HepG2 (cell line): ENCODE results near the gene NDUFB11. TPM values are rescaled to one million over a fixed set of nuclear protein-coding genes. Genes with fewer than 3 reads are reported as not detected.
A peak's percentile ranks its signal among the peaks of the same experiment; 100 is the strongest.

Experiments
- ATF7-NPFF ChIP-seq: sonication (generic); formaldehyde crosslinking; IDR thresholded peaks from 2 replicates; pipeline ENCODE4 v1.8.1; 2023; ENCODE audit warnings: mild to moderate bottlenecking, low read depth, missing genetic modification reagents, moderate library complexity
- ELF3 ChIP-seq: IDR thresholded peaks from 2 replicates; pipeline ENCODE4 v1.6.1; 2016; ENCODE audit warnings: missing genetic modification reagents, missing compliant biosample characterization
- ELF4 ChIP-seq: sonication (generic); formaldehyde crosslinking; IDR thresholded peaks from 2 replicates; pipeline ENCODE4 v1.5.0; 2020; ENCODE audit warnings: missing genetic modification reagents, mild to moderate bottlenecking, moderate library complexity, borderline replicate concordance
- HOXA5 ChIP-seq: sonication (generic); formaldehyde crosslinking; IDR thresholded peaks from 2 replicates; pipeline ENCODE4 v1.4.0; 2020; ENCODE audit warnings: missing genetic modification reagents
- KLF11 ChIP-seq: IDR thresholded peaks from 2 replicates; pipeline ENCODE4 v1.6.1; 2016; ENCODE audit warnings: missing compliant biosample characterization
- MXD4 ChIP-seq: IDR thresholded peaks from 2 replicates; pipeline ENCODE4 v1.6.1; 2016; ENCODE audit warnings: mild to moderate bottlenecking, missing biosample characterization, missing genetic modification reagents
- REL ChIP-seq: sonication (generic); formaldehyde crosslinking; conservative IDR thresholded peaks from 2 replicates; pipeline ENCODE4 v1.8.0; 2022; ENCODE audit warnings: mild to moderate bottlenecking, missing genetic modification reagents, moderate library complexity
- SALL2 ChIP-seq: sonication (generic); formaldehyde crosslinking; IDR thresholded peaks from 2 replicates; pipeline ENCODE4 v1.8.1; 2023; ENCODE audit warnings: mild to moderate bottlenecking, missing genetic modification reagents, inconsistent platforms
- SP2 ChIP-seq: sonication (generic); formaldehyde crosslinking; IDR thresholded peaks from 2 replicates; pipeline ENCODE4 v1.5.1; 2020; ENCODE audit warnings: mild to moderate bottlenecking, missing genetic modification reagents
- ZBTB7B ChIP-seq: sonication (generic); formaldehyde crosslinking; IDR thresholded peaks from 2 replicates; pipeline ENCODE4 v1.4.0; 2020; ENCODE audit warnings: missing genetic modification reagents
- ZNF335 ChIP-seq: sonication (generic); formaldehyde crosslinking; IDR thresholded peaks from 2 replicates; pipeline ENCODE4 v1.4.0; 2020; ENCODE audit warnings: missing genetic modification reagents
- ZNF747 ChIP-seq: sonication (generic); formaldehyde crosslinking; IDR thresholded peaks from 2 replicates; pipeline ENCODE4 v1.8.1; 2023; ENCODE audit warnings: missing genetic modification reagents, mild to moderate bottlenecking, borderline replicate concordance
- ZSCAN29 ChIP-seq: sonication (generic); formaldehyde crosslinking; conservative IDR thresholded peaks from 2 replicates; pipeline ENCODE4 v1.4.0; 2020; ENCODE audit warnings: mild to moderate bottlenecking, missing genetic modification reagents
- polyA plus RNA-seq, 8 experiments: library from polyadenylated mRNA; depleted of rRNA in 3 of 8; stranded (reverse) in 7 of 8; unstranded in 1 of 8; fragments of >200 nt; fragmentation: Illumina TruSeq in 4 of 8; extraction: Trizol in 4 of 8; gene quantifications; 2 replicates each; pipeline versions ENCODE4 v1.2.1 to v1.2.3, GENCODE V29; 2011 to 2016; ENCODE audit warnings: low read depth in 4 of 8, missing spikeins in 1 of 8, mixed read lengths in 1 of 8; ENCODE audit not compliant: insufficient read depth in 1 of 8
- total RNA-seq, 5 experiments: library from RNA; depleted of rRNA; stranded (reverse); fragments of >200 nt; fragmentation: Illumina TruSeq; extraction: Trizol; gene quantifications; 2 replicates each; pipeline ENCODE4 v1.2.3, GENCODE V29; 2016; ENCODE audit warnings: low read depth in 1 of 5
- TF ChIP-seq, protein P1 (sequence below): sonication (generic); formaldehyde crosslinking; IDR thresholded peaks from 2 replicates; pipeline ENCODE4 v1.4.0; 2020; ENCODE audit warnings: missing genetic modification reagents
- TF ChIP-seq, protein P2 (sequence below): sonication (generic); formaldehyde crosslinking; IDR thresholded peaks from one replicate; pipeline ENCODE4 v1.5.1; 2020; ENCODE audit warnings: mild to moderate bottlenecking, missing genetic modification reagents; ENCODE audit errors: not compliant biosample characterization
- TF ChIP-seq, protein P3 (sequence below): sonication (generic); formaldehyde crosslinking; IDR thresholded peaks from 2 replicates; pipeline ENCODE4 v1.8.1; 2023; ENCODE audit warnings: mild to moderate bottlenecking, missing genetic modification reagents

NDUFB11 gene
- total and polyA plus RNA-seq, 2 of the 13 experiments (the other 11 are each of a cell fraction or from before 2014, with no cell fraction given), result 46.6 to 100 TPM

DNA sequence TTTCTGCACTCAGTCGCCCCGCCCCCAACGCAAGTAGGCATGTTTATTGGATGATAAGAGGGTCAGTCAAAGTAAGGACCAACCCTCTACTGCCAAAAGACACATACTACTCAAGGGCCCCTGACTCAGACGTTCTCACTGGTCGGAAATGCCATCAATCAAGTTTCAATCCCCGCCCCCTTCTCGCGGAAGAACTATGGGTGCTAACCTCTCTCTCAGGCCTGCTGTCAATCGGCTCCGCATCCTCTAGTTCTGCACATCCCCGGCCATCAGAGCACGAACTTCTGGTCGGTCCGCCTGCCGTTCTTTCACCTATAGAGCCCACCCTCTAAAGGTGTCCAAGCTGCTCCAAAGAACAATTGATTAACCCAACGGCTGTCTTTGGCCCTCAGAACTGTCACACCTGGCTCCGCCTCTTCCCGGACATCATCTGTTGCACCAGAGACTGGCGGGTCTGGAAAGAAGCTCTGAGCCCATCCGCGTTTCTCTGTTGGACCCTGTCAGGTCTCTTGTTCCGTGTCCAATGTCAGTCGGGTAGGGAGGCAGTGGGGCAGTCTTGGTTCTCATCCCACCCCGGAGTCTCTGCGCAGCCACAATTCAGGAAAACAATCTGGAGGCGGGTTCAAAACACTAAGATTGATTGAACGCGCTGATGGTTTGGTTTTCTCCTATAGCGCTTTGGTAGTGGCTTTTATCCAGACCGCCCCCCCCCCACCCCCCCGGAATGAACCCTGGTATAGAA is 15.2 kb downstream of the NDUFB11 start (continued):
- TF ChIP-seq, protein P1, sequence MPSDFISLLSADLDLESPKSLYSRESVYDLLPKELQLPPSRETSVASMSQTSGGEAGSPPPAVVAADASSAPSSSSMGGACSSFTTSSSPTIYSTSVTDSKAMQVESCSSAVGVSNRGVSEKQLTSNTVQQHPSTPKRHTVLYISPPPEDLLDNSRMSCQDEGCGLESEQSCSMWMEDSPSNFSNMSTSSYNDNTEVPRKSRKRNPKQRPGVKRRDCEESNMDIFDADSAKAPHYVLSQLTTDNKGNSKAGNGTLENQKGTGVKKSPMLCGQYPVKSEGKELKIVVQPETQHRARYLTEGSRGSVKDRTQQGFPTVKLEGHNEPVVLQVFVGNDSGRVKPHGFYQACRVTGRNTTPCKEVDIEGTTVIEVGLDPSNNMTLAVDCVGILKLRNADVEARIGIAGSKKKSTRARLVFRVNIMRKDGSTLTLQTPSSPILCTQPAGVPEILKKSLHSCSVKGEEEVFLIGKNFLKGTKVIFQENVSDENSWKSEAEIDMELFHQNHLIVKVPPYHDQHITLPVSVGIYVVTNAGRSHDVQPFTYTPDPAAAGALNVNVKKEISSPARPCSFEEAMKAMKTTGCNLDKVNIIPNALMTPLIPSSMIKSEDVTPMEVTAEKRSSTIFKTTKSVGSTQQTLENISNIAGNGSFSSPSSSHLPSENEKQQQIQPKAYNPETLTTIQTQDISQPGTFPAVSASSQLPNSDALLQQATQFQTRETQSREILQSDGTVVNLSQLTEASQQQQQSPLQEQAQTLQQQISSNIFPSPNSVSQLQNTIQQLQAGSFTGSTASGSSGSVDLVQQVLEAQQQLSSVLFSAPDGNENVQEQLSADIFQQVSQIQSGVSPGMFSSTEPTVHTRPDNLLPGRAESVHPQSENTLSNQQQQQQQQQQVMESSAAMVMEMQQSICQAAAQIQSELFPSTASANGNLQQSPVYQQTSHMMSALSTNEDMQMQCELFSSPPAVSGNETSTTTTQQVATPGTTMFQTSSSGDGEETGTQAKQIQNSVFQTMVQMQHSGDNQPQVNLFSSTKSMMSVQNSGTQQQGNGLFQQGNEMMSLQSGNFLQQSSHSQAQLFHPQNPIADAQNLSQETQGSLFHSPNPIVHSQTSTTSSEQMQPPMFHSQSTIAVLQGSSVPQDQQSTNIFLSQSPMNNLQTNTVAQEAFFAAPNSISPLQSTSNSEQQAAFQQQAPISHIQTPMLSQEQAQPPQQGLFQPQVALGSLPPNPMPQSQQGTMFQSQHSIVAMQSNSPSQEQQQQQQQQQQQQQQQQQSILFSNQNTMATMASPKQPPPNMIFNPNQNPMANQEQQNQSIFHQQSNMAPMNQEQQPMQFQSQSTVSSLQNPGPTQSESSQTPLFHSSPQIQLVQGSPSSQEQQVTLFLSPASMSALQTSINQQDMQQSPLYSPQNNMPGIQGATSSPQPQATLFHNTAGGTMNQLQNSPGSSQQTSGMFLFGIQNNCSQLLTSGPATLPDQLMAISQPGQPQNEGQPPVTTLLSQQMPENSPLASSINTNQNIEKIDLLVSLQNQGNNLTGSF (CRISPR knock-in tag), result no peak
- TF ChIP-seq, protein P2, sequence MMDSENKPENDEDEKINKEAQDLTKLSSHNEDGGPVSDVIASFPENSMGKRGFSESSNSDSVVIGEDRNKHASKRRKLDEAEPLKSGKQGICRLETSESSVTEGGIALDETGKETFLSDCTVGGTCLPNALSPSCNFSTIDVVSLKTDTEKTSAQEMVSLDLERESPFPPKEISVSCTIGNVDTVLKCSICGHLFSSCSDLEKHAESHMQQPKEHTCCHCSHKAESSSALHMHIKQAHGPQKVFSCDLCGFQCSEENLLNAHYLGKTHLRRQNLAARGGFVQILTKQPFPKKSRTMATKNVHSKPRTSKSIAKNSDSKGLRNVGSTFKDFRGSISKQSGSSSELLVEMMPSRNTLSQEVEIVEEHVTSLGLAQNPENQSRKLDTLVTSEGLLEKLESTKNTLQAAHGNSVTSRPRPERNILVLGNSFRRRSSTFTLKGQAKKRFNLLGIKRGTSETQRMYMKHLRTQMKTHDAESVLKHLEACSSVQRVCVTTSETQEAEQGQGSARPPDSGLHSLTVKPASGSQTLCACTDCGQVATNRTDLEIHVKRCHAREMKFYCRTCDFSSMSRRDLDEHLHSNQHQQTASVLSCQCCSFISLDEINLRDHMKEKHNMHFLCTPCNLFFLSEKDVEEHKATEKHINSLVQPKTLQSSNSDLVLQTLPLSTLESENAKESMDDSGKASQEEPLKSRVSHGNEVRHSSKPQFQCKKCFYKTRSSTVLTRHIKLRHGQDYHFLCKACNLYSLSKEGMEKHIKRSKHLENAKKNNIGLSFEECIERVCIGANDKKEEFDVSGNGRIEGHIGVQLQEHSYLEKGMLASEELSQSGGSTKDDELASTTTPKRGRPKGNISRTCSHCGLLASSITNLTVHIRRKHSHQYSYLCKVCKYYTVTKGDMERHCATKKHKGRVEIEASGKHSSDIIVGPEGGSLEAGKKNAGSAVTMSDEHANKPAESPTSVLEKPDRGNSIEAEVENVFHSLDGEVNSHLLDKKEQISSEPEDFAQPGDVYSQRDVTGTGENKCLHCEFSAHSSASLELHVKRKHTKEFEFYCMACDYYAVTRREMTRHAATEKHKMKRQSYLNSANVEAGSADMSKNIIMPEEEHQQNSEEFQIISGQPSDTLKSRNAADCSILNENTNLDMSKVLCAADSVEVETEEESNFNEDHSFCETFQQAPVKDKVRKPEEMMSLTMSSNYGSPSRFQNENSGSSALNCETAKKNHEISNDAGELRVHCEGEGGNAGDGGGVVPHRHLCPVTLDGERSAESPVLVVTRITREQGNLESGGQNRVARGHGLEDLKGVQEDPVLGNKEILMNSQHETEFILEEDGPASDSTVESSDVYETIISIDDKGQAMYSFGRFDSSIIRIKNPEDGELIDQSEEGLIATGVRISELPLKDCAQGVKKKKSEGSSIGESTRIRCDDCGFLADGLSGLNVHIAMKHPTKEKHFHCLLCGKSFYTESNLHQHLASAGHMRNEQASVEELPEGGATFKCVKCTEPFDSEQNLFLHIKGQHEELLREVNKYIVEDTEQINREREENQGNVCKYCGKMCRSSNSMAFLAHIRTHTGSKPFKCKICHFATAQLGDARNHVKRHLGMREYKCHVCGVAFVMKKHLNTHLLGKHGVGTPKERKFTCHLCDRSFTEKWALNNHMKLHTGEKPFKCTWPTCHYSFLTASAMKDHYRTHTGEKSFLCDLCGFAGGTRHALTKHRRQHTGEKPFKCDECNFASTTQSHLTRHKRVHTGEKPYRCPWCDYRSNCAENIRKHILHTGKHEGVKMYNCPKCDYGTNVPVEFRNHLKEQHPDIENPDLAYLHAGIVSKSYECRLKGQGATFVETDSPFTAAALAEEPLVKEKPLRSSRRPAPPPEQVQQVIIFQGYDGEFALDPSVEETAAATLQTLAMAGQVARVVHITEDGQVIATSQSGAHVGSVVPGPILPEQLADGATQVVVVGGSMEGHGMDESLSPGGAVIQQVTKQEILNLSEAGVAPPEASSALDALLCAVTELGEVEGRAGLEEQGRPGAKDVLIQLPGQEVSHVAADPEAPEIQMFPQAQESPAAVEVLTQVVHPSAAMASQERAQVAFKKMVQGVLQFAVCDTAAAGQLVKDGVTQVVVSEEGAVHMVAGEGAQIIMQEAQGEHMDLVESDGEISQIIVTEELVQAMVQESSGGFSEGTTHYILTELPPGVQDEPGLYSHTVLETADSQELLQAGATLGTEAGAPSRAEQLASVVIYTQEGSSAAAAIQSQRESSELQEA, result no peak
- TF ChIP-seq HOXA5 (CRISPR knock-in tag) (0 out of 2 replicates have a peak, but pooled peaks have one; percentile 37), ELF4 (0 out of 2 replicates have a peak, but pooled peaks have one; percentile 52), SP2 (CRISPR knock-in tag) (peak; percentile 97), ZSCAN29 (no peak), ZNF335 (CRISPR knock-in tag) (no peak), ELF3 (CRISPR knock-in tag) (0 out of 2 replicates have a peak, but pooled peaks have one; percentile 33), KLF11 (CRISPR knock-in tag) (no peak), ATF7-NPFF (no peak), MXD4 (CRISPR knock-in tag) (no peak), ZNF747 (CRISPR knock-in tag) (no peak), SALL2 (CRISPR knock-in tag) (no peak), REL (no peak), ZBTB7B (CRISPR knock-in tag) (no peak)
- TF ChIP-seq, protein P3, sequence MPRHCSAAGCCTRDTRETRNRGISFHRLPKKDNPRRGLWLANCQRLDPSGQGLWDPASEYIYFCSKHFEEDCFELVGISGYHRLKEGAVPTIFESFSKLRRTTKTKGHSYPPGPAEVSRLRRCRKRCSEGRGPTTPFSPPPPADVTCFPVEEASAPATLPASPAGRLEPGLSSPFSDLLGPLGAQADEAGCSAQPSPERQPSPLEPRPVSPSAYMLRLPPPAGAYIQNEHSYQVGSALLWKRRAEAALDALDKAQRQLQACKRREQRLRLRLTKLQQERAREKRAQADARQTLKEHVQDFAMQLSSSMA (CRISPR knock-in tag), result no peak
